Caki2 (cell line): ENCODE results near the gene TMEM121. TPM values are rescaled to one million over a fixed set of nuclear protein-coding genes. Genes with fewer than 3 reads are reported as not detected.

Experiments
- DNase-seq: peaks from one replicate; pipeline ENCODE4 v3.0.0-alpha.2; 2015; ENCODE audit warnings: low read depth
- in situ Hi-C: cut with HindIII; loops from 2 replicates; pipeline ENCODE4 v1.10.0; 2016; ENCODE audit warnings: low sequenced_read_pairs, low pct_unique_long_range_greater_than_20kb, mixed read lengths
- total RNA-seq: library from RNA; depleted of rRNA; stranded (reverse); fragments of >200 nt; shearing (Covaris generic); gene quantifications from 2 replicates; pipeline ENCODE4 v1.2.3, GENCODE V29; 2014; ENCODE audit warnings: low replicate concordance; rRNA removed

TMEM121 gene
- total RNA-seq, result 9.1 and 21.2 TPM in 2 replicates

DNA sequence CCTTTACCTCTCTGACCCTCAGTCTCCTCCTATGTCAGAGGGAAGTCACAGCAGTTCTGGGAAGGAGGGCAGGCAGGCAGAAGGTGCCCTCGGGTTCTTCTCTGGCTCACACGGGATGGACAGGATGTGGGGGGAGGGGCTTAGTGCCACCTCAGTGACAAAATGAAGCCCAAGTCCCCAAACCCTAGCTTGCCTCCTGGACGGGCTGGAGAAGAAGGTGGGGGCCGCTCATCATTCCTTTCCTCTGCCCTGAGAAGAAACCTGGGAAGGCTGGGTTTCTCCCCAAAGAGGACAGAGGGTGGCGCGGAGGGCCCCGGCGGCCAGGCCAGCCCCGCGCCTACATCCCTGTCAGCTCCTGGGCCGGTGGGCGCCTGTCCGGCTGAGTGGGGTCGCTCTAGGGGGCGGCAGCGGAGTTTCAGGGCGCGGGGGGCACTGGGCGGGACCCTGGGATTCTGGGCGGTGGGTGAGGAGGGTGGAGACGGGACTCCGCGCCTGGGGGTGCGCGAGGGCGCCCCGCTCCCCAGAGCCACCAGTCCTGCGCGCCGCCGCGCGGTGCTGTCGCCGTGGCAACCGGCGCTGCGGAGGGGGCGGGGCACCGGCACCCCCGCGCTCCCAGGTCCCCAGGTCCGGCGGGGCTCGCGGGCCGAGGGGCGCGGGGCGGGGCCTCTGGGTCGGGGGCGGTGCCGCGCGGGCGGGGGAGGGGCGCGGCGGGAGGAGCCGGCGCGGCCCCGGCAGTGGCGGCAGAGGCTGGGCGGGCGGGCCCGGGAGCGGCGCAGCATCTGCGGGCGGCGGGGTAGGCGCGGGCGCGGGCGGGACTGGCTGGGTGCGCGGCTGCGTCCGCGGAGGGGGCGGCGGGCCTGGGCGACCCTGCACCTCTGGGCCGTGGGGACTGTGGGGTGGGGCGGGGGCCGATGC is at the start of gene TMEM121:
Gene TMEM121, plus strand, starts transcription at position 723 of the 915 bp plus-strand sequence. CDS start 2,252 bp downstream, outside the sequence.
- DNase-seq, result peak; percentile 17
- in situ Hi-C loops, result no loop called here

DNA sequence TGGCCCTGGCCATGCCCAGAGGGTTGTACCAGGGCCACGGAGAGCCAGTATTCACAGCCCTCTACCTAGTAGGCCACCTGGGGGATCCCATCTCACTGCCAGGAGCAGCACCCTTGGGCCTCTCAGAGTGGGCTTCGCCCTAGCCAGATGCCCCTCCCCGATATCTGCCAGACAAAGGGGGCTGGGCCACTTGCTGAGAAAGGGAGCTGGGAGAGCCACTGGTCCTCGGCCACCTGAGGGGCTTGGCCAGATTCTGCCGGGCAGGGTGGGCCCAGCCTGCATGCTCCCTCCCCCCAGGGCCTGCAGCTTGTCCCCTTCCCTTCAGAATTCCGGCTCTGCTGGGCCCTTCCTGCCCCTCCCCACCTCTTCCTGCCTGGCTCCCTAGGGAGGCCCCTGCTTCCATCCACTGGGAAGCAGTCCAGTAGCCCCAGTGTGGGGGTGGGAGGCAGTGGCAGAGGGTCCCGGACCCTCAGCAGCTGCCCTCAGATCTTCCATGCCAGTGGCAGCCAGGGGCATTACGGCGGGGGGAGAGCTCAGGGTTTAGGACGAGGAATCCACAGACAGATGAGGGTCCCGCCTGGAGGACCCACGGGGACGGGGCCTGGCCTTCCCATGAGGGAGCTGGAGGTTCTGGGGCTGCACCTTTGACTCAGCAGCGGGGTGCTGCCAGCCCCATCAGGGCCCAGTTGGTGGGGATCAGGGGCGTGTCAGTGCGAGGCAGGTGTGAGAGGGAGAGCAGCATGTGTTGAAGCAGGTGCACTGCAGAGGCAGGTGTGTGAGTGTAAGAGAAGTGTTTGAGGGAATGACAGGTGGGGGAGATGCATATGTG is 49.3 kb upstream of the TMEM121 start:
- in situ Hi-C loops, result no loop called here
- no peak for DNase-seq

DNA sequence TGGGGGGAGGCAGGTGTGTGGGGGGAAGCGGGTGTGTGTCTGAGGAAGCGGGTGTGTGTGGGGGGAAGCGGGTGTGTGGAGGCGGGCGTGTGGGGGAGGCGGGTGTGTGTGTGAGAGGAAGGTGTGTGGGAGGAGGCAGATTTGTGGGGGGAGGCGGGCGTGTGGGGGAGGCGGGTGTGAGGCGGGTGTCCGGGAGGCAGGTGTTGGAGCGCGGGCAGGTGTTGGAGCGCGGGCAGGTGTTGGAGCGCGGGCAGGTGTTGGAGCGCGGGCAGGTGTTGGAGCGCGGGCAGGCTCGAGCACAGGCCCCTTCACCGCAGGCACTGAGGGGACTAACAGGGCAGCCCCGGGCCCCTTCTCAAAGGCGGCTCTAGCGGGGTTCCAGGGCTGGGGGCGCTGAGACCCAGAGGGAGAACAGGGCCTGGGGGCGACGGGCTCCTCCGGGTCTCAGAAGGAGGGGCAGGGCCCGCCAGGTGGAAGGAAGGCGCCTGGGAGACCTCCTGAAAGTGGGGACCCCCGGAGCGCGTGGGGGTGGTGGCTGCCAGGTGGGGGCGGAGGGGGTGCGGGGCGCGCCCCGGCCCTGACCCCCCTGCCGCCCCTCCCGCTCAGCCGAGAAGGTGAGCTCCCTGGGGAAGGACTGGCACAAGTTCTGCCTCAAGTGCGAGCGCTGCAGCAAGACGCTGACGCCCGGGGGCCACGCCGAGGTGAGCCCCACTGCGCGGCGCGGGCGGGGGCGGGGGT is 48.6 kb upstream of the TMEM121 start:
- in situ Hi-C loops, result no loop called here

DNA sequence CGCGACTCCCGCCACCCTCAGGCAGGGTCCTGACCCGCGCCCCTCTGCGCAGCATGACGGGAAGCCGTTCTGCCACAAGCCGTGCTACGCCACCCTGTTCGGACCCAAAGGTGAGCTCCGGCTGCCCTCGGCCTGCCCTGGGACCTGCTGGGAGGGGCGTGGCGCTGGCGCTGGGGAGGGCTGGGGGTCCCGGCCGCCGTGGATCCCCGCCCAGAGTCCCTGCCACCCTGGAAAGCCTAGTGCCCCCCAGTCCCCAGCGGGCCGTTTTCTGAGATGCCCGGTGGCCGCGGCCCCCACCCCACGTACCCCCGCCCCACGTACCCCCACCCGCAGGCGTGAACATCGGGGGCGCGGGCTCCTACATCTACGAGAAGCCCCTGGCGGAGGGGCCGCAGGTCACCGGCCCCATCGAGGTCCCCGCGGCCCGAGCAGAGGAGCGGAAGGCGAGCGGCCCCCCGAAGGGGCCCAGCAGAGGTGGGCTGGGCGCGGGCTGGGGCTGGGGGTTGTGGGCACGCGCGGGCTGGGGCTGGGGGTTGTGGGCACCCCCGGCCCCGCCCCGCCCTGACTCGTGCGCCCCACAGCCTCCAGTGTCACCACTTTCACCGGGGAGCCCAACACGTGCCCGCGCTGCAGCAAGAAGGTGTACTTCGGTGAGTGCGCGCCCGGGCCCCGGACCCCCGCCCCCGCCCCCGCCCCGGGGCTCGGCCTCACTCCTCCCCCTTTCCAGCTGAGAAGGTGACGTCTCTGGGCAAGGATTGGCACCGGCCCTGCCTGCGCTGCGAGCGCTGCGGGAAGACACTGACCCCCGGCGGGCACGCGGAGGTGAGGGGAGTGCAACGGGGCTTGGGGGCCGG is 47.8 kb upstream of the TMEM121 start:
- in situ Hi-C loops, result no loop called here
- DNase-seq, result no peak

More for the DNA sequence above, 48.6 kb upstream of the TMEM121 start:
- no peak for DNase-seq

DNA sequence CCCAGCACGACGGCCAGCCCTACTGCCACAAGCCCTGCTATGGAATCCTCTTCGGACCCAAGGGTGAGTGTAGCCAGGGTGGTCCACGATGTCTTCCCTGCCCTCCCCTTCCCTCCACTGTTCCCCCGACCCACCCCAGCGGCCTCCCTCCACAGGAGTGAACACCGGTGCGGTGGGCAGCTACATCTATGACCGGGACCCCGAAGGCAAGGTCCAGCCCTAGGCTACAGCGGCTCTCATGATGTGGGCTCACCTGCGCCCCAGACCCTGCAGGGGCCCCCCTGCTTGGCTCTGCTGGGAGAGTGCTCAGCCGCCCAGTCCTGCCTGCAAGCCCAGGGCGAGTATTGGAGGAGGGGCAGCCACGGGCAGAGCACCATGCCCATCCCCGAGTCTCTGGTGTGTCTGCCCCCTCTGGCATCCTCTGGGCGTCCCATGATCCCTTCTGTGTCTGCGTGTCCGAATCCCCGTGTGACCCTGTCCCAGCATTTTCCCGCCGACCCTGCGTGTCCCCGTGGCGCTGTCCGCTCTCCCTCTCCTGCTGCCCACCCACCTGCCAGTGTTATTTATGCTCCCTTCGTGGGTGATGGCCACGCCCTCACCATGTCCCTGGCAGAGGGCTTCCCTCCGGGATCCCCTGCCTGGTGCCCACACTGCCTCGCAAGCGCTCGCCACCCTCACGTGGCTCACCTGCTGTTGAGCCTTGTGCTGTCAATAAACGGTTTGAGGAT is 46.8 kb upstream of the TMEM121 start:
- no peak for DNase-seq
- in situ Hi-C loops, result no loop called here

DNA sequence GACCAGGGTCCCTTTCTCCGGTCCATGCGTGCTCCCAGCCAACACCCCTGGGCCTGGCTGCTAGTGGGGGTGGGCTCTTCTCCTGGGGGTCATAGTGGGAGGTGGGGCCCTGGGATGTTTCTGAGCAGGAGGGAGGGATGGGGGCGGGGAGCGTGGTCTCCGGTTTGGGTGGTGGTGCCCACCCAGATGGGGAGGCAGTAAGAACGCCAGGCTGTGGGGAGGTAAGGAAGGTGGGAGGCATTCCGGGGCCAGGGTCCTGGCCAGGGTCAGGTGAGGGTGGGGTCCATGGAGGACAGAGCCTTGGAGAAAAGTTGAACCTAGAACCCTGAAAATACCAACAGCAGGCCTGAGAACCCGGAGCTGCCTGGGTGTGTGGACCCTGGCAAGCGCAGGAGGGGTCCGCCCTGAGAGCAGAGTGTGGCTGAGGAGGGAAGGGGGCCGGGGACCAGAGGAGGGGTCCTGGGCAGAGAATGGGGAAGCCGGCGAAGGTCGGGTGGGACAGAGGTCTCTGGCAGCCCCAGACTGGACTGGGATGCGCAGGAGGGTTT is 46.1 kb upstream of the TMEM121 start:
- DNase-seq, result no peak
- in situ Hi-C loops, result no loop called here

DNA sequence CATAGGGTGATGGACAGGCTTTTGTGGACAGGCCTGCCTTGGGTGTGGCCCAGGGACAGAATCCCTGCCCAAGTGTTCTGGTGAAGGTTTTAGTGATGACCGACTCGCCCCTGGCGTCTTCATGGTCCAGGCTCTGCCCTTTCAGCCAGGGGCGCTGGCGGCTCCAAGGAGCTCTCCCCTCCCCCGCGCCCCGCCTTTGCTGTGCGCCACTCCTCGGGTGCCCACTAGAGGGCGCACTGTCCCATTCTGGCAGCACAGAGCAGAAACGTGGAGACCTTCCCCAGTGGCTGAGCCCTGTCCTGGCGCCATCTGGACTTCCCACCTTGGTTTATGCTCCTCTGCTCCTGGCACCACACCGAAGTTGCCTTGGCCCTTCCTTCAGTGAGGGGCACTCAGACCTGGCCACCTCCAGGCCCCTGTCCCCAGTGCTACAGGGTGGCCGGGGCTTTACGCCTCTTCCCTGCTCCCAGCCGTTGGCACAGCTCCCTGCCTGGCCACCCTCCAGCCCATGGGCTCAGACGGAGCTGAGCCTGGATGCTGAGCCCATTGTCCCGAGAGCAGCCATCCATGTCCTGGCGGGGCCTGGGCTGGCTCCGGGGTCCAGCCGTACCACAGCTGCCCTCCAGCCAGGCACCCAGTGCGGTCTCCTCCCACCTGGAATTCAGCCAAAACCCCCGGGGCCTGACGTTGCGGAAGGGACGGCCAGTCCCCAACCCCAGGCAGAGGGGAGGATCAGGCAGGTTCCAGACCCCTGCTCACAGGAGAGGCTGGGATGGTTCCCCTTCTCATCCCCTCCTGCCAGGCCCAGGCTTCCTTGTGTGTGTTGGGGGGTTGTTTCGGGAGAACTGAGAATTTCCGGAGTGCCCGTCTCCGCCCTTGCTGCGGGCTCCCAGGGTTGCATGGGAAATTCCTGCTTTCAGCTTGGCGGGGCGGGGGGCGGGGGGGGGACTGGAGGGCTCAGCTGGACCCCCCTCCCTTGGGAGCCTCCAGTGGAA is 45.3 kb upstream of the TMEM121 start:
- in situ Hi-C loops, result no loop called here
- DNase-seq, result peak; percentile 92

DNA sequence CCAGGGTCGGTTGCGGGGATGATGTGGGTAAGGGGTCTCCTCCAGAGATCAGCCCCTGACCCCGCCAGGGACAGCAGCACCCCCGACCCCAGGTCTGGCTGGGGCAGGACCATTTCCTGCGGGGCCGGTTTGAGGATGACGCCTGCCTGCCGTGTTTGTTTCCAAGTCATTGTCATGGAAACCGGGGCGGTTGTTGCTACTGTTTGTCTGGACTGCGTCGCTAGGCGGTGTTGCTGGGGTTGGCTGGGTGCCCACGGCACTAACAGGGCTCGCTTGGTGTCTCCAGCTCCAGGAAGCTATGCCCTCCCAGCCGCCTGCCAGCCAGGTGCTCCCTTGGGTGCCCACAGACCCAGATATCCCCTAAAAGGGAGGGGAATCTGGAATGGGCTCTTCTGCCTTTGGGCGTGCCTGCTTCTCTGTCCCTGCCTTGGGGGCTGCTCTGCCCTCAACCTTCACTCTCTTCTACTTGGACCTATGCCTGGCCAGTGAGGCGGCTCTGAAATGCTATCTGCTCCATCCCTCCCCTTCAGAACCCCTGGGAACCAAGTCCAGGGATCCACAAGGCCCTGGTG is 44.4 kb upstream of the TMEM121 start:
- in situ Hi-C loops, result no loop called here
- peak; percentile 91 for DNase-seq

DNA sequence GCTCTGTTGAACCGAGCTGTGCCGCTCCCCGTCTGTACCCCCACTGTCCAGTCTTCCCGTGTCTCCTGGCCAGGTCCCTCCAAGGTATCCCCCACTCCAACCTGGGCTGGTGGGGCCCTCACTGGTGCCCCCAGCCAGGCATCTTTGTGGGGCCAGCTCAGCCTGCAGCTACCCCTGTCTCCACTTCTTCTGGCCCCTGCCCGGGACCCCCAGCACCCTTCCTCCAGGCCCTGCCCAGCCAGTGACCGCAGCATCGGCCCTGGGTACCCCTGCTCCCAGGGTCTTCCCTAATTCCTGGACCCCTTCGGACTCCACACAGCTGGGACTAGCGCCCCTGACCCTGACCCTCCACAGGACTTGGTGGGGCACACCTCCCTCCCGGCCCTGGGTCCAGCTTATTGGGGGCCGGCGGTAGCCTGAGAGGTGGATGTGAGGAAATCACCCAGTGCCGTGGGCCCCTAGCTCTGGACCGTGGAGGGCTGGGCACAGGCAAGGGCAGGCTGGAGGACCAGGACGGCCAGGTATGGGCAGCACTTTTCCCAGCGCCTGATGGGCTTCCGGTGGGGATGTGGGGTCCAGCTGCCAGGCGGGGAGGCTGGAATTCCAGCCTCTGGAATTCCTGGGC is 43.8 kb upstream of the TMEM121 start:
- DNase-seq, result no peak
- in situ Hi-C loops, result no loop called here

DNA sequence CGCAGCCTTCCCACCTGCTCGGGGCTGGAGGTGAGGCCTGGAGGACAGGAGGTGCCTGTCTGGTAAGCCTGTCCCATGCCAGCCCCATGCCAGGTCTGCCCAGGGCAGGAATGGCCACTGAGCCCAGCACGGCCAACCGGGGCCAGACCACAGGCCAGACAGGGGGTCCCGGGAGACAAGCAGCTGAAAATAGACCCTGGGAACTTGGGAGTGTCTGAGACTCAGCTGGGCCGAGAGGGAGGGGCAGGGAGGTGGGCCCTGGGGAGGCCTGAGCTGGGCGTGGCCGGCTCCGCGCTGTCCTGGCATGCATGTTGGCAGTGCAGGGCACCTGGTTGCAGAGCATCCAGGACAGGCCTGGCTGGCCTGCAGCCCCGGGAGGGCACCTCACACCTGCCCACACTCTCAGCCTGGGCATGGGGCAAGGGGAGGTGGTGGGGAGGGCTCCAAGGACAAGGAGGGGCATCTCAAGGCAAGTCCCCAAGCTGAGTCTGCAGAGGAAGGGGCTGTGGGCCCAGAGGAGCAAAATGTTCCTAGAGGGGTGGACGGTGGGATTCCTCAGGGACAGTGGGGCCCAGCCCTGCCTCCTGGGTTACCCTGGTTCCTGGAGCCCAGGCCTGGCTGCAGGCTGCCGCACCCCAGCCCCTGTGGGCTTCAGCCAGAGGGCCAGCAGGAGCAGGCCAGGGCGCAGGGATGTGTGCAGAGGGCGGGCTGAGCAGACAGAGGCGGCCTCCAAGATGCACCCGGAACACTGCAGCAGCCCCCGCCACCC is 42.9 kb upstream of the TMEM121 start:
- in situ Hi-C loops, result no loop called here
- no peak for DNase-seq

DNA sequence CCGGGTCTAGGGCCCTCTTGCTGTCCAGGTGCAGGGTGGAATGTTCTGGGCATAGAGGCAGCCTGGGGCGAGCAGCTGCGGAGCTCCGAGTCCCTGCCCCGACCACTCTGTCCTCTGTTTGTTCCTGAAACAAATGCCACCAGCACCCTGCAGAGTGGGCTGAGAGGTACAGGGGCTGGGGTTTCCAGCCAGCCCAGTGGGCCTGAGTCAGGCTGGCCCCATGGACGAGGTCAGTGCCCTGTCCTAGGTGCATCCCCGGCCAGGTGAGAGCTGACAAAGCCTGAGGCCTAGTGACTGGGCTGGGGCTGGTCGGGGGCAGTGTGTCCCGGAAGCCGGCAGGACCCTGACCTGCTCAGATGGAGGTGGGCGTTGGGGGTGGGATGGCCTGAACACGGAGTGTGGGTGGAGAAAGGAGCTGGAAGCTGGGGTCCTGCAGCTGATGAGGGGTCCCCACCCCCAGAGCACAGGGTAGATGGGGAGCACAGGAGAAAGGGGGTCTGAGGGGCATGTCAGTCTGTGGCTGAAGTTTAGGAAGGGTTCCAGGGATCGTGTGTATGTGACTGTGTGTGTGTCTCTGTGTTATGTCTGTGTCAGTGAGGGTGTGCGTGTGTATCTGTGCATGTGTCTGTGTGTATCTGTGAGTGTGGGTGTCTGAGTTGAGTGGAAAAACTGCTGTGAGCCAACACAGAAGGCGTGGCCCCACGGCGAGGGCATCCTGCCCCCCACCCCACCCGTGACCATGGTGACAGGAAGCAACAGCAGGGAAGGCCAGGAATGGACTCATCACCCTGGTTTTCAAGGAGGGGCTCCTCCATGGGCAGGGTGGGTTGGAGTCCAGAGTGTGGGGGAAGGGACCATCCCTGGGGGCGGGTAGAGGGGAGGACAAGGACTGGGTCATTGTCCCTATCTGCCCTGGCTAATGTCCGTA is 42.0 kb upstream of the TMEM121 start:
- DNase-seq, result no peak
- in situ Hi-C loops, result no loop called here

DNA sequence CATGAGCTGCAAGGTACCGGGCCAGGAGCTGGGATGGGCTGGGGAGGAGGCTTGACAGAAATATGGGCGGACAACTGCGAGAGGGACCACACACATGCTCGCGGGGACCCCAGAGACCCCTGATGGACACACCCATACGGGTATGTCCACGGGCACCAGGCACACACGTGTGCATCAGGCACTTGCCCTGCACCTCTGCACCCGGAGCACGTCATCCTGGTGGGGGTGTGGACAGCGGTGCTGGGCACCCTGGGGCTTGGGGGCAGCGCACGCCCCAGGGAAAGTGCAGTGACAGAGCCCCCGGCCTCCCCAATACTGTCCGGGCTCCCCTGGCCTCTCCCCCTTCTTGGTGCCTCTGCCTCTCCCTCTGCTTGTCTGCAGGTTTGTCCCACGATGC is 41.4 kb upstream of the TMEM121 start:
- in situ Hi-C loops, result no loop called here

DNA sequence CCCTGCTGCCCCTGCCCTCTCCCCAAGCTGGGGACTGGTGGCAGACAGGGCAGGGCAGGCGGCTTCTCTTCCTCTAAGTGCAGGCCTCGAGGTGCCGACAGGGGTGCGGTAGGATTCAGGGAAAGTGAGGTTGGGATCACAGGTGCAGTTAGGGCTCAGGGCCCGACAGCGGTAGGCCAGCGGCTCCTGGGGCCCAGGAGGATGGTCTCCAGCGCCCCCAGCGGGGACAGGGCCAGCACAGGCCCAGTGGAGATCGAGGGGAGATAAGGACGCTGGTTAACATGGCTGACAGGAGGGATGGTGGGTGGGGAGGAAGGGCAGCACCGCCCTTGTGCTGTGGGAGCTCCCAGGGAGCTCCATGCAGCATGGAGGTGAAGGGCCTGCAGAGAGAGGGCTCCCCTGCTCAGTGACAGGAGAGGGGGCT is 40.6 kb upstream of the TMEM121 start:
- DNase-seq, result no peak
- in situ Hi-C loops, result no loop called here

More for the DNA sequence above, 41.4 kb upstream of the TMEM121 start:
- DNase-seq, result no peak
